ENCODE data around the gene ARL8A.

ARL8A gene

DNA sequence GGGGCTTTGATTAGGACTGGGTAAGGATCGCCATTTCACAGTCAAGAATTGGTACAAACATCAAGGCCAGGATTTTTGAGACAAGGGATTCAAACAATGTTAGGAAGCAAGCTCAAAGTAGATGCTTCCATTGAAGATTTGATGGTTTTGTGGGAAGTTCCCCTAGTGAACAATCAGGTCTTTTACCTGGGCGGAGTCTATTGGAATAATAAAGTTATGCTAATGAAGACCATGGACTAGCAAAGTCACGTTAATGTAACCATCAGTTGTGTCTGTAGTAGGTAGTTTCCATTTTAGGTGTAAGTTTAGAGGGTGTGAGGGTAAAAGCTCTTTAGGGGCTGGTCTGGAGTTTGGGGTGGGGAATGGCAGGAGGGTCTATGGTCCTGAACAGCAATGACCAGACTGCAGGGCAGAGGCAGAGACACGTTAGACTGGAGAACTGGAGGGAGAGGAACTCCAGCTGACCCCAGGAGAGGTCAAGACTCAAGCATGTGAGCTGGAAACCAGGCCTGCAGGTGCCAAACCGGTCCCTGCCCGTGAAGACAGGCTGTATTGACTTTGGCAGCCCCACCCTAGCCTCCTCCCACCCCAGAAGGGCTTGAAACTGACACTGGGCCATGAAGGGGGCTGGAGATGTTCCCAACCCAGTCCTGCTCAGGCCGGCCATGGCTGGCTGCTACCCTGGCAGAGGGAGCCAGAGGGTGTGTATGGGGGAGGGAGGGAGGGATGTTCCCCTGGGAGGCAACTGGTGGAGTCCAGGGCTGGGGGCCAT lies 57.8 kb downstream of the ARL8A start:
- no peak for TF ChIP-seq CTCF (IDR thresholded peaks at IDR 0.05; ENCODE audit: low read depth, low read length)

GRCh38 chr1:202085682-202086373 lies 58.7 kb downstream of the ARL8A start:
- DNase-seq (ENCODE audit: low read depth in 2 of 2), result peak; percentile 18 to 21
- H3K4me3 ChIP-seq (replicated peaks in 1 of 2; ENCODE audit: low read depth in 2 of 2, low read length in 2 of 2), result no peak overlapping the region
- TF ChIP-seq CTCF (IDR thresholded peaks at IDR 0.05; ENCODE audit: low read depth, low read length), result no peak

More for the DNA sequence above, 57.8 kb downstream of the ARL8A start:
- no peak for DNase-seq (ENCODE audit: low read depth in 2 of 2)
- no peak overlapping the region for H3K4me3 ChIP-seq (replicated peaks in 1 of 2; ENCODE audit: low read depth in 2 of 2, low read length in 2 of 2)

GRCh38 chr1:202084791-202085681 lies 59.5 kb downstream of the ARL8A start:
- no peak overlapping the region for H3K4me3 ChIP-seq (replicated peaks in 1 of 2; ENCODE audit: low read depth in 2 of 2, low read length in 2 of 2)
- no peak for TF ChIP-seq CTCF (IDR thresholded peaks at IDR 0.05; ENCODE audit: low read depth, low read length)

More at GRCh38 chr1:202084791-202085681, 59.5 kb downstream of the ARL8A start:
- no peak for DNase-seq (ENCODE audit: low read depth in 2 of 2)

All from cardiac fibroblast (primary cell).